Gastroesophageal sphincter (tissue), 3 donors: ENCODE results near the gene TMEM170A.

ENCODE experiments used
- CTCF ChIP-seq, 4 experiments: fragments of 200-600 bp in 2 of 4; fragments of 450-650 bp in 2 of 4; sonication (generic) in 1 of 4; IDR thresholded peaks; one replicate each; pipeline ENCODE4 v1.5.1; 2017 to 2019; ENCODE audit warnings: antibody characterized with exemption in 4 of 4, mild to moderate bottlenecking in 2 of 4, moderate library complexity in 2 of 4
- POLR2A ChIP-seq, 2 donors: fragments of 450-650 bp; IDR thresholded peaks; one replicate each; pipeline ENCODE4 v1.6.1; 2017; ENCODE audit warnings: antibody characterized with exemption in 2 of 2, mild to moderate bottlenecking in 2 of 2, moderate library complexity in 1 of 2
- POLR2AphosphoS5 ChIP-seq: sonication (generic); formaldehyde crosslinking; IDR thresholded peaks from one replicate; pipeline ENCODE4 v1.6.1; 2017; ENCODE audit warnings: antibody characterized with exemption

GRCh38 chr16:75471723-75472633 is 7.5 kb upstream of the TMEM170A start:
- TF ChIP-seq POLR2AphosphoS5 (no peak), CTCF (IDR thresholded peaks at IDR 0.05) (peak in 3 of 4 experiments; percentile 79 to 83 (median 81)), POLR2A (IDR thresholded peaks at IDR 0.05) (no peak)
